HEK293 (cell line): ENCODE measurements around the gene SHE.
"Not testable (repeated sequence)": the region's sequence is repeated elsewhere in the genome, so short reads cannot be mapped to it uniquely, and the experiment has no call there.

ENCODE experiments used
- CTCF ChIA-PET: fragments of 350-600 bp; formaldehyde crosslinking; extraction: SDS; loops from one replicate; lab custom pipeline; 2021; ENCODE audit warnings: antibody characterized with exemption; lab: Yijun Ruan, JAX
- POLR2A ChIA-PET: fragments of 300-600 bp; formaldehyde crosslinking; extraction: SDS; loops from one replicate; lab custom pipeline; 2020; ENCODE audit warnings: antibody characterized with exemption, inconsistent platforms; lab: Yijun Ruan, JAX
- H3K27ac ChIP-seq: fragments of 200-500 bp; sonication (Bioruptor generic); 2 replicates; pipeline ENCODE4 v1.5.1; 2014; ENCODE audit warnings: low read depth, low read length, control low read depth, inconsistent platforms; ENCODE audit errors: extremely low read depth
- H3K36me3 ChIP-seq, 2 experiments: fragments of 200-500 bp in 1 of 2; sonication (Bioruptor generic) in 1 of 2; 1 replicate in 1 of 2; 2 replicates in 1 of 2; pipeline ENCODE4 v1.5.1; 2014 to 2017; ENCODE audit warnings: inconsistent platforms in 2 of 2, low read length in 2 of 2; ENCODE audit not compliant: control insufficient read depth in 2 of 2, insufficient read depth in 1 of 2
- H3K4me1 ChIP-seq: fragments of 200-500 bp; sonication (Bioruptor generic); 2 replicates; pipeline ENCODE4 v1.5.1; 2014; ENCODE audit warnings: mild to moderate bottlenecking, low read length, inconsistent platforms; ENCODE audit not compliant: control insufficient read depth, insufficient read depth
- H3K4me3 ChIP-seq: 2 replicates; pipeline ENCODE4 v1.5.1; 2011; ENCODE audit warnings: low read depth, mild to moderate bottlenecking, control low read depth, low read length, moderate library complexity
- H3K9me3 ChIP-seq: fragments of 200-500 bp; sonication (Bioruptor generic); 2 replicates; pipeline ENCODE4 v1.5.1; 2014; ENCODE audit warnings: low read depth, low read length, inconsistent platforms; ENCODE audit not compliant: control insufficient read depth, insufficient read depth
- GLIS2 ChIP-seq: fragments of 450-650 bp; formaldehyde crosslinking; IDR thresholded peaks from 2 replicates; pipeline ENCODE4 v1.5.1; 2016; ENCODE audit warnings: missing biosample characterization, missing genetic modification characterization
- KLF10 ChIP-seq: fragments of 450-650 bp; IDR thresholded peaks from 2 replicates; pipeline ENCODE4 v1.5.1; 2018; ENCODE audit warnings: missing biosample characterization, mild to moderate bottlenecking, missing genetic modification characterization
- KLF16 ChIP-seq: fragments of 450-650 bp; formaldehyde crosslinking; IDR thresholded peaks from 2 replicates; pipeline ENCODE4 v1.5.1; 2017; ENCODE audit warnings: missing biosample characterization, missing genetic modification characterization
- SP2 ChIP-seq: fragments of 450-650 bp; formaldehyde crosslinking; IDR thresholded peaks from 2 replicates; pipeline ENCODE4 v1.5.1; 2016; ENCODE audit warnings: missing biosample characterization, missing genetic modification characterization
- TCF7L2 ChIP-seq: IDR thresholded peaks from 2 replicates; pipeline ENCODE4 v1.6.1; 2011; ENCODE audit warnings: low read depth, mild to moderate bottlenecking, inconsistent platforms, low read length, moderate library complexity, borderline replicate concordance
- ZBTB17 ChIP-seq: fragments of 450-650 bp; formaldehyde crosslinking; IDR thresholded peaks from 2 replicates; pipeline ENCODE4 v1.5.1; 2016; ENCODE audit warnings: missing biosample characterization, missing genetic modification characterization
- ZFP37 ChIP-seq: fragments of 450-650 bp; formaldehyde crosslinking; IDR thresholded peaks from 2 replicates; pipeline ENCODE4 v1.5.1; 2016; ENCODE audit warnings: missing biosample characterization, missing genetic modification characterization
- ZNF175 ChIP-seq: fragments of 450-650 bp; formaldehyde crosslinking; IDR thresholded peaks from 2 replicates; pipeline ENCODE4 v1.5.1; 2016; ENCODE audit warnings: missing biosample characterization, missing genetic modification characterization
- ZNF184 ChIP-seq: fragments of 450-650 bp; IDR thresholded peaks from 2 replicates; pipeline ENCODE4 v1.5.1; 2018; ENCODE audit warnings: missing biosample characterization, mild to moderate bottlenecking, missing genetic modification characterization
- ZNF2 ChIP-seq: fragments of 450-650 bp; formaldehyde crosslinking; IDR thresholded peaks from 2 replicates; pipeline ENCODE4 v1.5.1; 2016; ENCODE audit warnings: missing biosample characterization, missing genetic modification characterization
- ZNF214 ChIP-seq: fragments of 450-650 bp; formaldehyde crosslinking; IDR thresholded peaks from 2 replicates; pipeline ENCODE4 v1.5.1; 2017; ENCODE audit warnings: missing biosample characterization, mild to moderate bottlenecking, missing genetic modification characterization, borderline replicate concordance
- ZNF394 ChIP-seq: fragments of 450-650 bp; formaldehyde crosslinking; IDR thresholded peaks from 2 replicates; pipeline ENCODE4 v1.5.1; 2016; ENCODE audit warnings: missing biosample characterization, missing genetic modification characterization, mild to moderate bottlenecking, moderate library complexity, borderline replicate concordance
- ZNF473 ChIP-seq: fragments of 450-650 bp; formaldehyde crosslinking; IDR thresholded peaks from 2 replicates; pipeline ENCODE4 v1.5.1; 2017; ENCODE audit warnings: missing biosample characterization, missing genetic modification characterization
- ZNF514 ChIP-seq: fragments of 450-650 bp; formaldehyde crosslinking; IDR thresholded peaks from 2 replicates; pipeline ENCODE4 v1.5.1; 2016; ENCODE audit warnings: missing biosample characterization, missing genetic modification characterization
- ZNF548 ChIP-seq: fragments of 450-650 bp; formaldehyde crosslinking; IDR thresholded peaks from 2 replicates; pipeline ENCODE4 v1.5.1; 2016; ENCODE audit warnings: missing biosample characterization, missing genetic modification characterization
- ZNF558 ChIP-seq: fragments of 450-650 bp; formaldehyde crosslinking; IDR thresholded peaks from 2 replicates; pipeline ENCODE4 v1.5.1; 2016; ENCODE audit warnings: missing biosample characterization, missing genetic modification characterization
- ZNF654 ChIP-seq: fragments of 450-650 bp; formaldehyde crosslinking; IDR thresholded peaks from 2 replicates; pipeline ENCODE4 v1.5.1; 2016; ENCODE audit warnings: low read depth, missing biosample characterization, missing genetic modification characterization
- ZNF660 ChIP-seq: fragments of 450-650 bp; IDR thresholded peaks from 2 replicates; pipeline ENCODE4 v1.5.1; 2018; ENCODE audit warnings: missing biosample characterization, mild to moderate bottlenecking, missing genetic modification characterization
- ZNF701 ChIP-seq: fragments of 450-650 bp; formaldehyde crosslinking; IDR thresholded peaks from 2 replicates; pipeline ENCODE4 v1.5.1; 2016; ENCODE audit warnings: missing biosample characterization, missing genetic modification characterization
- ZNF843 ChIP-seq: fragments of 450-650 bp; formaldehyde crosslinking; IDR thresholded peaks from 2 replicates; pipeline ENCODE4 v1.5.1; 2016; ENCODE audit warnings: missing biosample characterization, missing genetic modification characterization
- ZSCAN30 ChIP-seq: fragments of 450-650 bp; IDR thresholded peaks from 2 replicates; pipeline ENCODE4 v1.5.1; 2018; ENCODE audit warnings: missing biosample characterization, mild to moderate bottlenecking, missing genetic modification characterization, moderate library complexity
- TF ChIP-seq, protein P1 (sequence below): fragments of 450-650 bp; formaldehyde crosslinking; IDR thresholded peaks from 2 replicates; pipeline ENCODE4 v1.5.1; 2017; ENCODE audit warnings: missing biosample characterization, missing genetic modification characterization
- TF ChIP-seq, protein P2 (sequence below): fragments of 450-650 bp; formaldehyde crosslinking; IDR thresholded peaks from 2 replicates; pipeline ENCODE4 v1.5.1; 2016; ENCODE audit warnings: missing biosample characterization, missing genetic modification characterization
- TF ChIP-seq, protein P3 (sequence below): sonication (generic); formaldehyde crosslinking; IDR thresholded peaks from 2 replicates; pipeline ENCODE4 v1.8.1; 2022; ENCODE audit warnings: mild to moderate bottlenecking, moderate library complexity, missing genetic modification reagents

The SHE gene

DNA sequence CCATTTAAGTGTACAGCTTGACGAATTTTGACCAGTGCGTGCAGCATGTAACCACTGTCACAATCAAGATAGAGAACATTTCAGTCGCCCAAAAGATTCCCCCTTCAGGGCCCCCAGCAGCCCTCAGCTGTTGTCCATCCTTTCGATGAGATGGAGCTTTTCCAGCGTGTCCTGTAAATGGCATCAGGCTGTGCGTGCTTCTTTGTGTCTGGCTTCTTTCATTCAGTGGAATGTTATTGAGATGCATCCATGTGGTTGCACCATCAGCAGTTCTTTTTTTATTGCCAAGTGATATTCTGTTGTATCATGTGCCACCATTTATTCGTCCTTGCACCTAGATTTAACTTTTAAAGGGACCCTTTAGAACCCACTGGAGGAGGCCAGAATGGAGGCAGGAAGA is 34.4 kb upstream of the SHE start:
- Histone ChIP-seq H3K27ac (no peak overlapping the region), H3K36me3 (no peaks in the 10 kb centered on the region), H3K9me3 (no peaks in the 10 kb centered on the region), H3K4me1 (no peaks in the 10 kb centered on the region), H3K4me3 (no peak overlapping the region)
- CTCF ChIA-PET = interaction anchor here (3.0 to 6.1 kb wide), 2 partner anchors 10 to 55 kb away, joined by 15 to 59 read pairs; no protein-coding TSS in a partner anchor
- POLR2A ChIA-PET = interaction anchor here (0.5 to 1.0 kb wide), 2 partner anchors 10 to 22 kb away, joined by 5 read pairs; partner anchors contain the start of gene UBE2Q1
- TF ChIP-seq KLF16 (no peak), ZNF473 (tag by site-specific recombination) (no peak), ZNF548 (tag by site-specific recombination) (no peak), SP2 (tag by site-specific recombination) (no peak), ZFP37 (tag by site-specific recombination) (no peak), ZNF214 (tag by site-specific recombination) (no peak), ZNF184 (tag by site-specific recombination) (no peak), ZNF558 (tag by site-specific recombination) (no peak), ZNF175 (tag by site-specific recombination) (no peak), ZNF843 (tag by site-specific recombination) (no peak), GLIS2 (tag by site-specific recombination) (no peak), ZNF514 (tag by site-specific recombination) (no peak), KLF10 (tag by site-specific recombination) (no peak)
- TF ChIP-seq, protein P1, sequence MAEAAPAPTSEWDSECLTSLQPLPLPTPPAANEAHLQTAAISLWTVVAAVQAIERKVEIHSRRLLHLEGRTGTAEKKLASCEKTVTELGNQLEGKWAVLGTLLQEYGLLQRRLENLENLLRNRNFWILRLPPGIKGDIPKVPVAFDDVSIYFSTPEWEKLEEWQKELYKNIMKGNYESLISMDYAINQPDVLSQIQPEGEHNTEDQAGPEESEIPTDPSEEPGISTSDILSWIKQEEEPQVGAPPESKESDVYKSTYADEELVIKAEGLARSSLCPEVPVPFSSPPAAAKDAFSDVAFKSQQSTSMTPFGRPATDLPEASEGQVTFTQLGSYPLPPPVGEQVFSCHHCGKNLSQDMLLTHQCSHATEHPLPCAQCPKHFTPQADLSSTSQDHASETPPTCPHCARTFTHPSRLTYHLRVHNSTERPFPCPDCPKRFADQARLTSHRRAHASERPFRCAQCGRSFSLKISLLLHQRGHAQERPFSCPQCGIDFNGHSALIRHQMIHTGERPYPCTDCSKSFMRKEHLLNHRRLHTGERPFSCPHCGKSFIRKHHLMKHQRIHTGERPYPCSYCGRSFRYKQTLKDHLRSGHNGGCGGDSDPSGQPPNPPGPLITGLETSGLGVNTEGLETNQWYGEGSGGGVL (tag by site-specific recombination) = no peak

DNA sequence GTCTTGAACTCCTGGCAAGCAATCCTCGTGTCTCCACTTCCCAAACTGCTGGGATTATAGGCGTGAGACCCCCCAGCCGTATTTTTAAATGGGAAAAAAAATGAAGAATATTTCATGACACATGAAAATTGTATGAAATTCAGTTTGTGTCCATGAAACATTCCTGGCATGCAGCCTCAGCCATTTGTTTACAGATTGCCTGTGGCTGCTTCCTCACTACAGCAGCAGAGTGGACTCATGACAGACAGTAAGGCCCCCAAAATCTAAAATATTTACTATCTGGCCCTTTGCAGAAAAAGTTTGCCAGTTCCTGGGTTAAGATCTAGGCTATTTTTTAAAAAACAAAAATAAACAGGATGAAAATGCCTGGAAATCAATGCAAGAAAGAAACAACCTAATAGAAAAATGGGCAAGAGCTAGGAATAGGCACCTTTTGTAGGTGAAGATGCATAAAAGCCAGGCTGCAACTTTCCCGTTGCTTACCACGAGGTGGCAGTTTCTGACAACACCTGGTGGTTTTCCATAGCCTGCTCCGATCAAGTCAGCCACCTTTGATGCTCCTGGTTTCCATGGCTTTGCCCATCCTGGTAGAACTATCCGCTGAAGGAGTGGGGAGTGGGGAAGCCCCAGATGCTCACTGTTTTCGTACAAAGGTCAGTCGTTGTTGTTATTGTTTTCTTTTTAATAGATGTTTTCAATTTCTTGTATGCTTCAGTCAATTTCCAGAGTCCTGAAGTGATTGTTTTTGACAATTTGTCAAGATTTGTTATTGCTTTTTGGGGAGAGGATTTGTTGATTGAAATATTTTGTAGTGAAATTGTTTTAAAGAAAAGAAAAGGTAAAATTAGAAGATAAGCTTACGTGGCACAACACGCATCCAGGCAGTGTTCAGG is 32.0 kb upstream of the SHE start:
- no peak overlapping the region for H3K4me3 ChIP-seq
- TF ChIP-seq ZSCAN30 (tag by site-specific recombination) = 0 out of 2 replicates have a peak, but pooled peaks have one; percentile 27
- no peak for TF ChIP-seq ZNF394 (tag by site-specific recombination)
- 0 out of 2 replicates have a peak, but pooled peaks have one; percentile 21 for TF ChIP-seq ZNF2
- TF ChIP-seq ZNF654 = peak; percentile 76
- TF ChIP-seq, protein P2, sequence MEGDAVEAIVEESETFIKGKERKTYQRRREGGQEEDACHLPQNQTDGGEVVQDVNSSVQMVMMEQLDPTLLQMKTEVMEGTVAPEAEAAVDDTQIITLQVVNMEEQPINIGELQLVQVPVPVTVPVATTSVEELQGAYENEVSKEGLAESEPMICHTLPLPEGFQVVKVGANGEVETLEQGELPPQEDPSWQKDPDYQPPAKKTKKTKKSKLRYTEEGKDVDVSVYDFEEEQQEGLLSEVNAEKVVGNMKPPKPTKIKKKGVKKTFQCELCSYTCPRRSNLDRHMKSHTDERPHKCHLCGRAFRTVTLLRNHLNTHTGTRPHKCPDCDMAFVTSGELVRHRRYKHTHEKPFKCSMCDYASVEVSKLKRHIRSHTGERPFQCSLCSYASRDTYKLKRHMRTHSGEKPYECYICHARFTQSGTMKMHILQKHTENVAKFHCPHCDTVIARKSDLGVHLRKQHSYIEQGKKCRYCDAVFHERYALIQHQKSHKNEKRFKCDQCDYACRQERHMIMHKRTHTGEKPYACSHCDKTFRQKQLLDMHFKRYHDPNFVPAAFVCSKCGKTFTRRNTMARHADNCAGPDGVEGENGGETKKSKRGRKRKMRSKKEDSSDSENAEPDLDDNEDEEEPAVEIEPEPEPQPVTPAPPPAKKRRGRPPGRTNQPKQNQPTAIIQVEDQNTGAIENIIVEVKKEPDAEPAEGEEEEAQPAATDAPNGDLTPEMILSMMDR = peak; percentile 36; the same call in 1 of the 2 replicates
- TF ChIP-seq TCF7L2 = no peak
- TF ChIP-seq, protein P3, sequence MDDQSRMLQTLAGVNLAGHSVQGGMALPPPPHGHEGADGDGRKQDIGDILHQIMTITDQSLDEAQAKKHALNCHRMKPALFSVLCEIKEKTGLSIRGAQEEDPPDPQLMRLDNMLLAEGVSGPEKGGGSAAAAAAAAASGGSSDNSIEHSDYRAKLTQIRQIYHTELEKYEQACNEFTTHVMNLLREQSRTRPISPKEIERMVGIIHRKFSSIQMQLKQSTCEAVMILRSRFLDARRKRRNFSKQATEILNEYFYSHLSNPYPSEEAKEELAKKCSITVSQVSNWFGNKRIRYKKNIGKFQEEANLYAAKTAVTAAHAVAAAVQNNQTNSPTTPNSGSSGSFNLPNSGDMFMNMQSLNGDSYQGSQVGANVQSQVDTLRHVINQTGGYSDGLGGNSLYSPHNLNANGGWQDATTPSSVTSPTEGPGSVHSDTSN (CRISPR knock-in tag) = no peak
- TF ChIP-seq ZBTB17 = 0 out of 2 replicates have a peak, but pooled peaks have one; percentile 14
- TF ChIP-seq ZNF660 (tag by site-specific recombination) = 0 out of 2 replicates have a peak, but pooled peaks have one; percentile 17
- 0 out of 2 replicates have a peak, but pooled peaks have one; percentile 15 for TF ChIP-seq ZNF701 (tag by site-specific recombination)
- TF ChIP-seq, all 188 proteins: peak for 7
- ChIA-PET CTCF (interaction anchor here (0.6 to 6.1 kb wide), 15 partner anchors 12 to 376 kb away, joined by 3 to 59 read pairs (median 4); no protein-coding TSS in a partner anchor), POLR2A (no interaction called here)
- H3K4me1 ChIP-seq = no peaks in the 10 kb centered on the region
- no peaks in the 10 kb centered on the region for H3K9me3 ChIP-seq
- no peaks in the 10 kb centered on the region for H3K36me3 ChIP-seq
- H3K27ac ChIP-seq = no peak overlapping the region

DNA sequence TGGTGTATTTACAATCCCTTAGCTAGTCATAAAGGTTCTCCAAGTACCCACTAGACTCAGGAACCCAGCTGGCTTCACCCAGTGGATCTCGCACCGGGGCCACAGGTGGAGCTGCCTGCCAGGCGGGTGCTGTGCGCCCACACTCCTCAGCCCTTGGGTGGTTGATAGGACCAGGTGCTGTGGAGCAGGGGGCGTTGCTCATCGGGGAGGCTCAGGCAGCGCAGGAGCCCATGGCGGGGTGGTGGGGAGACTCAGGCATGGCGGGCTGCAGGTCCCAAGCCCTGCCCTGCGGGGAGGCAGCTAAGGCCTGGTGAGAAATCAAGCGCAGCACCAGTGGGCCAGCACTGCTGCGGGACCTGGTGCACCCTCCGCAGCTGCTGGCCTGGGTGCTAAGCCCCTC is 29.7 kb upstream of the SHE start:
- CTCF ChIA-PET = interaction anchor here (0.6 to 1.1 kb wide), 2 partner anchors 15 to 605 kb away, joined by 3 to 6 read pairs; no protein-coding TSS in a partner anchor
- H3K4me1 ChIP-seq, H3K36me3 ChIP-seq, POLR2A ChIA-PET, H3K9me3 ChIP-seq, H3K27ac ChIP-seq, H3K4me3 ChIP-seq: not testable (repeated sequence)
